WTC11 (cell line): ENCODE measurements around the gene LGR6. TPM values are rescaled to one million over a fixed set of nuclear protein-coding genes. Genes with fewer than 3 reads are reported as not detected.

Experiments
- ATAC-seq: fragments of 200-7000 bp; cut with Tn5 transposase; 2 replicates; pipeline ENCODE4 v1.10.0; 2021; ENCODE audit warnings: mild to moderate bottlenecking, moderate library complexity
- CTCF ChIA-PET: fragments of 300-600 bp; sonication (Branson Sonifier 250); formaldehyde crosslinking; loops from one replicate; lab custom pipeline; 2021; ENCODE audit warnings: antibody characterized with exemption; lab: Charles Lee
- POLR2A ChIA-PET: fragments of 350-600 bp; sonication (Branson Sonifier 250); formaldehyde crosslinking; loops from one replicate; lab custom pipeline; 2021; ENCODE audit warnings: antibody characterized with exemption; lab: Charles Lee
- DNase-seq: peaks from one replicate; pipeline ENCODE4 v3.0.0; 2021; ENCODE audit warnings: low spot score
- H3K27ac Mint-ChIP-seq: 2 replicates; pipeline ENCODE4 v1.8.0; 2021; ENCODE audit warnings: mixed read lengths
- H3K27me3 Mint-ChIP-seq: 2 replicates; pipeline ENCODE4 v1.8.0; 2021; ENCODE audit warnings: low read depth, mild to moderate bottlenecking, moderate library complexity, mixed read lengths
- H3K36me3 Mint-ChIP-seq: 2 replicates; pipeline ENCODE4 v1.8.0; 2021; ENCODE audit warnings: mixed read lengths
- H3K4me1 Mint-ChIP-seq: 2 replicates; pipeline ENCODE4 v1.8.0; 2022; ENCODE audit warnings: mixed read lengths
- H3K4me3 Mint-ChIP-seq: 2 replicates; pipeline ENCODE4 v1.8.0; 2021; ENCODE audit warnings: mild to moderate bottlenecking, moderate library complexity, mixed read lengths
- H3K9me3 Mint-ChIP-seq: 2 replicates; pipeline ENCODE4 v1.8.0; 2021; ENCODE audit warnings: mixed read lengths
- E2F4 ChIP-seq: sonication (generic); formaldehyde crosslinking; IDR thresholded peaks from 2 replicates; pipeline ENCODE4 v1.8.1; 2022; ENCODE audit warnings: low read depth, mild to moderate bottlenecking, moderate library complexity, missing genetic modification reagents, borderline replicate concordance
- GRHL2 ChIP-seq: fragments of 250-450 bp; sonication (Bioruptor Pico); IDR thresholded peaks from 2 replicates; pipeline ENCODE4 v1.8.0; 2022; ENCODE audit warnings: mild to moderate bottlenecking, moderate library complexity; ENCODE audit not compliant: insufficient replicate concordance, severe bottlenecking
- IRF2 ChIP-seq: sonication (generic); formaldehyde crosslinking; IDR thresholded peaks from 2 replicates; pipeline ENCODE4 v1.8.0; 2022; ENCODE audit warnings: low read depth, missing genetic modification reagents, borderline replicate concordance
- JUN ChIP-seq: sonication (generic); formaldehyde crosslinking; IDR thresholded peaks from 2 replicates; pipeline ENCODE4 v1.8.0; 2023; ENCODE audit warnings: mild to moderate bottlenecking, missing genetic modification reagents
- NR2C2 ChIP-seq: sonication (generic); formaldehyde crosslinking; IDR thresholded peaks from 2 replicates; pipeline ENCODE4 v1.8.0; 2022; ENCODE audit warnings: mild to moderate bottlenecking, missing genetic modification reagents
- OVOL2 ChIP-seq: fragments of 250-450 bp; sonication (Bioruptor Pico); IDR thresholded peaks from 2 replicates; pipeline ENCODE4 v1.9.0; 2021; ENCODE audit warnings: mild to moderate bottlenecking, borderline replicate concordance
- SOX15 ChIP-seq: fragments of 250-450 bp; sonication (Bioruptor Pico); IDR thresholded peaks from 2 replicates; pipeline ENCODE4 v1.9.0; 2021; ENCODE audit warnings: mild to moderate bottlenecking
- ZNF138 ChIP-seq: sonication (generic); formaldehyde crosslinking; conservative IDR thresholded peaks from 2 replicates; pipeline ENCODE4 v1.8.1; 2022; ENCODE audit warnings: mild to moderate bottlenecking, moderate library complexity, missing genetic modification reagents
- total RNA-seq: library from RNA; stranded (reverse); gene quantifications from 3 replicates; pipeline ENCODE4 v1.2.3, GENCODE V29; 2021
- TF ChIP-seq, protein P1 (sequence below): sonication (generic); formaldehyde crosslinking; IDR thresholded peaks from 2 replicates; pipeline ENCODE4 v1.8.1; 2023; ENCODE audit warnings: mild to moderate bottlenecking, missing genetic modification reagents
- TF ChIP-seq, protein P2 (sequence below): sonication (generic); formaldehyde crosslinking; IDR thresholded peaks from 2 replicates; pipeline ENCODE4 v1.8.1; 2022; ENCODE audit warnings: missing genetic modification reagents, borderline replicate concordance
- TF ChIP-seq, protein P3 (sequence below): sonication (generic); formaldehyde crosslinking; IDR thresholded peaks from 2 replicates; pipeline ENCODE4 v1.8.0; 2023; ENCODE audit warnings: missing genetic modification reagents, mild to moderate bottlenecking, borderline replicate concordance
- TF ChIP-seq, protein P4 (sequence below): sonication (generic); formaldehyde crosslinking; IDR thresholded peaks from 2 replicates; pipeline ENCODE4 v1.8.0; 2022; ENCODE audit warnings: mild to moderate bottlenecking, missing genetic modification reagents
- TF ChIP-seq, protein P5 (sequence below): sonication (generic); formaldehyde crosslinking; IDR thresholded peaks from 2 replicates; pipeline ENCODE4 v1.8.1; 2023; ENCODE audit warnings: mild to moderate bottlenecking, moderate library complexity, missing genetic modification reagents

The LGR6 gene
- total RNA-seq, 1 experiment from 2014 or later = 1.1 TPM

DNA sequence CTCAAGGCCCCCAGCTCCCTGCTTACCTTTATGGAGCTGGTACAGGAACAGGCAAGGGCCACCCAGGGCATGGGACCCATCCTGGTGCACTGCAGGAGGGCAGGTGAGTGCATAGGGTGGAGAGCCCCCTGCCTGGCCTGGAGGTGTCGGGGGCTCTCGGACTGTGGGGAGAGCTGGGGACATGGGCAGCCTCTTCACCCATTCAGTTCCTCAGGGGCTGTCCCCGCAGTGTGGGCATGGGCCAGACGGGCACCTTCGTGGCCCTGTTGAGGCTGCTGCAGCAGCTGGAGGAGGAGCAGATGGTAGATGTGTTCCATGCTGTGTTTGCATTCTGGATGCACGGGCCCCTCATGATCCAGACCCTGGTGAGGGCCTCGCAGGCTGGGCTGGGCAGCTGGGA is 7.3 kb upstream of the LGR6 start:
- H3K9me3 Mint-ChIP-seq = no peaks in the 10 kb centered on the region
- no peaks in the 10 kb centered on the region for H3K36me3 Mint-ChIP-seq
- H3K4me1 Mint-ChIP-seq = peaks cover 13% of the 10 kb centered on the region
- H3K4me3 Mint-ChIP-seq = no peak overlapping the region
- TF ChIP-seq, protein P1, sequence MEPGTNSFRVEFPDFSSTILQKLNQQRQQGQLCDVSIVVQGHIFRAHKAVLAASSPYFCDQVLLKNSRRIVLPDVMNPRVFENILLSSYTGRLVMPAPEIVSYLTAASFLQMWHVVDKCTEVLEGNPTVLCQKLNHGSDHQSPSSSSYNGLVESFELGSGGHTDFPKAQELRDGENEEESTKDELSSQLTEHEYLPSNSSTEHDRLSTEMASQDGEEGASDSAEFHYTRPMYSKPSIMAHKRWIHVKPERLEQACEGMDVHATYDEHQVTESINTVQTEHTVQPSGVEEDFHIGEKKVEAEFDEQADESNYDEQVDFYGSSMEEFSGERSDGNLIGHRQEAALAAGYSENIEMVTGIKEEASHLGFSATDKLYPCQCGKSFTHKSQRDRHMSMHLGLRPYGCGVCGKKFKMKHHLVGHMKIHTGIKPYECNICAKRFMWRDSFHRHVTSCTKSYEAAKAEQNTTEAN (CRISPR knock-in tag) = no peak
- TF ChIP-seq IRF2 (CRISPR knock-in tag) (no peak), OVOL2 (CRISPR knock-in tag) (no peak), E2F4 (CRISPR knock-in tag) (no peak), ZNF138 (no peak), GRHL2 (no peak), NR2C2 (CRISPR knock-in tag) (no peak)
- TF ChIP-seq, protein P2, sequence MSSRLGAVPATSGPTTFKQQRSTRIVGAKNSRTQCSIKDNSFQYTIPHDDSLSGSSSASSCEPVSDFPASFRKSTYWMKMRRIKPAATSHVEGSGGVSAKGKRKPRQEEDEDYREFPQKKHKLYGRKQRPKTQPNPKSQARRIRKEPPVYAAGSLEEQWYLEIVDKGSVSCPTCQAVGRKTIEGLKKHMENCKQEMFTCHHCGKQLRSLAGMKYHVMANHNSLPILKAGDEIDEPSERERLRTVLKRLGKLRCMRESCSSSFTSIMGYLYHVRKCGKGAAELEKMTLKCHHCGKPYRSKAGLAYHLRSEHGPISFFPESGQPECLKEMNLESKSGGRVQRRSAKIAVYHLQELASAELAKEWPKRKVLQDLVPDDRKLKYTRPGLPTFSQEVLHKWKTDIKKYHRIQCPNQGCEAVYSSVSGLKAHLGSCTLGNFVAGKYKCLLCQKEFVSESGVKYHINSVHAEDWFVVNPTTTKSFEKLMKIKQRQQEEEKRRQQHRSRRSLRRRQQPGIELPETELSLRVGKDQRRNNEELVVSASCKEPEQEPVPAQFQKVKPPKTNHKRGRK (CRISPR knock-in tag) = no peak
- TF ChIP-seq, protein P3, sequence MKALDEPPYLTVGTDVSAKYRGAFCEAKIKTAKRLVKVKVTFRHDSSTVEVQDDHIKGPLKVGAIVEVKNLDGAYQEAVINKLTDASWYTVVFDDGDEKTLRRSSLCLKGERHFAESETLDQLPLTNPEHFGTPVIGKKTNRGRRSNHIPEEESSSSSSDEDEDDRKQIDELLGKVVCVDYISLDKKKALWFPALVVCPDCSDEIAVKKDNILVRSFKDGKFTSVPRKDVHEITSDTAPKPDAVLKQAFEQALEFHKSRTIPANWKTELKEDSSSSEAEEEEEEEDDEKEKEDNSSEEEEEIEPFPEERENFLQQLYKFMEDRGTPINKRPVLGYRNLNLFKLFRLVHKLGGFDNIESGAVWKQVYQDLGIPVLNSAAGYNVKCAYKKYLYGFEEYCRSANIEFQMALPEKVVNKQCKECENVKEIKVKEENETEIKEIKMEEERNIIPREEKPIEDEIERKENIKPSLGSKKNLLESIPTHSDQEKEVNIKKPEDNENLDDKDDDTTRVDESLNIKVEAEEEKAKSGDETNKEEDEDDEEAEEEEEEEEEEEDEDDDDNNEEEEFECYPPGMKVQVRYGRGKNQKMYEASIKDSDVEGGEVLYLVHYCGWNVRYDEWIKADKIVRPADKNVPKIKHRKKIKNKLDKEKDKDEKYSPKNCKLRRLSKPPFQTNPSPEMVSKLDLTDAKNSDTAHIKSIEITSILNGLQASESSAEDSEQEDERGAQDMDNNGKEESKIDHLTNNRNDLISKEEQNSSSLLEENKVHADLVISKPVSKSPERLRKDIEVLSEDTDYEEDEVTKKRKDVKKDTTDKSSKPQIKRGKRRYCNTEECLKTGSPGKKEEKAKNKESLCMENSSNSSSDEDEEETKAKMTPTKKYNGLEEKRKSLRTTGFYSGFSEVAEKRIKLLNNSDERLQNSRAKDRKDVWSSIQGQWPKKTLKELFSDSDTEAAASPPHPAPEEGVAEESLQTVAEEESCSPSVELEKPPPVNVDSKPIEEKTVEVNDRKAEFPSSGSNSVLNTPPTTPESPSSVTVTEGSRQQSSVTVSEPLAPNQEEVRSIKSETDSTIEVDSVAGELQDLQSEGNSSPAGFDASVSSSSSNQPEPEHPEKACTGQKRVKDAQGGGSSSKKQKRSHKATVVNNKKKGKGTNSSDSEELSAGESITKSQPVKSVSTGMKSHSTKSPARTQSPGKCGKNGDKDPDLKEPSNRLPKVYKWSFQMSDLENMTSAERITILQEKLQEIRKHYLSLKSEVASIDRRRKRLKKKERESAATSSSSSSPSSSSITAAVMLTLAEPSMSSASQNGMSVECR (CRISPR knock-in tag) = no peak
- DNase-seq (no peak), ATAC-seq (no peak)
- ChIA-PET POLR2A (no interaction called here), CTCF (interaction anchor here (0.5 to 2.3 kb wide), 4 partner anchors 10 to 232 kb away, joined by 3 to 11 read pairs (median 4); no protein-coding TSS in a partner anchor)
- peaks cover 4% of the 10 kb centered on the region; the same call in 1 of the 2 replicates for H3K27me3 Mint-ChIP-seq
- H3K27ac Mint-ChIP-seq = no peak overlapping the region

DNA sequence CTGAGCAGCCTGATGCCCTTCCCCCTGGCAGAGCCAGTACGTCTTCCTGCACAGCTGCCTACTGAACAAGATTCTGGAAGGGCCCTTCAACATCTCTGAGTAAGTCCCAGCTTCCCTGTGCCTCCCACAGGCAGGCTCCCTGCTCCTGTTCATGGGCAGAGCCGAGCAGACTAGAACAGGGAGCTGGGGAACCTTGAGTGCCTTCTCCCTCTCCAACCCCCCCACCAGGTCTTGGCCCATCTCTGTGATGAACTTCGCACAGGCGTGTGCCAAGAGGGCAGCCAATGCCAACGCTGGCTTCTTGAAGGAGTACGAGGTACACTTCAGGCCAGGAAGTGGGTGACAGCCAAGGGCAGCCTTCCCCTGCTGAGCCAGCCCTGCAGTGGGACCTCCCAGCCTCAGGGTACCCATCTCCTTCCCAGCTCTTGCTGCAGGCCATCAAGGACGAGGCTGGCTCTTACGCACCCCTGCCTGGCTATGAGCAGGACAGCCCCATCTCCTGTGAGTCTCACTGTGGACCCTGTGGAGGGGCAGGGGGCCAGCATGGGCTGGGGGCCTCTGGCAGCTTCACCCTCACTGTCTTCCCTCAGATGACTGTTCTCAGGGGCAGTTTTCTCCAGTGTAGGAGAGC is 6.4 kb upstream of the LGR6 start:
- no peak for TF ChIP-seq JUN
- TF ChIP-seq, protein P3 (CRISPR knock-in tag) = no peak
- TF ChIP-seq, protein P4, sequence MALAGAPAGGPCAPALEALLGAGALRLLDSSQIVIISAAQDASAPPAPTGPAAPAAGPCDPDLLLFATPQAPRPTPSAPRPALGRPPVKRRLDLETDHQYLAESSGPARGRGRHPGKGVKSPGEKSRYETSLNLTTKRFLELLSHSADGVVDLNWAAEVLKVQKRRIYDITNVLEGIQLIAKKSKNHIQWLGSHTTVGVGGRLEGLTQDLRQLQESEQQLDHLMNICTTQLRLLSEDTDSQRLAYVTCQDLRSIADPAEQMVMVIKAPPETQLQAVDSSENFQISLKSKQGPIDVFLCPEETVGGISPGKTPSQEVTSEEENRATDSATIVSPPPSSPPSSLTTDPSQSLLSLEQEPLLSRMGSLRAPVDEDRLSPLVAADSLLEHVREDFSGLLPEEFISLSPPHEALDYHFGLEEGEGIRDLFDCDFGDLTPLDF (CRISPR knock-in tag) = no peak
- no peak for TF ChIP-seq SOX15
- TF ChIP-seq, protein P5, sequence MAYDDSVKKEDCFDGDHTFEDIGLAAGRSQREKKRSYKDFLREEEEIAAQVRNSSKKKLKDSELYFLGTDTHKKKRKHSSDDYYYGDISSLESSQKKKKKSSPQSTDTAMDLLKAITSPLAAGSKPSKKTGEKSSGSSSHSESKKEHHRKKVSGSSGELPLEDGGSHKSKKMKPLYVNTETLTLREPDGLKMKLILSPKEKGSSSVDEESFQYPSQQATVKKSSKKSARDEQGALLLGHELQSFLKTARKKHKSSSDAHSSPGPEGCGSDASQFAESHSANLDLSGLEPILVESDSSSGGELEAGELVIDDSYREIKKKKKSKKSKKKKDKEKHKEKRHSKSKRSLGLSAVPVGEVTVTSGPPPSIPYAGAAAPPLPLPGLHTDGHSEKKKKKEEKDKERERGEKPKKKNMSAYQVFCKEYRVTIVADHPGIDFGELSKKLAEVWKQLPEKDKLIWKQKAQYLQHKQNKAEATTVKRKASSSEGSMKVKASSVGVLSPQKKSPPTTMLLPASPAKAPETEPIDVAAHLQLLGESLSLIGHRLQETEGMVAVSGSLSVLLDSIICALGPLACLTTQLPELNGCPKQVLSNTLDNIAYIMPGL (CRISPR knock-in tag) = no peak
- TF ChIP-seq, all 79 proteins: peak for 0
- no peak for DNase-seq
- no peaks in the 10 kb centered on the region for H3K36me3 Mint-ChIP-seq
- no peaks in the 10 kb centered on the region for H3K9me3 Mint-ChIP-seq
- H3K4me3 Mint-ChIP-seq = no peak overlapping the region
- peaks cover 13% of the 10 kb centered on the region for H3K4me1 Mint-ChIP-seq
- CTCF ChIA-PET = interaction anchor here (2.3 to 3.8 kb wide), 4 partner anchors 7 to 128 kb away, joined by 11 to 49 read pairs (median 22); no protein-coding TSS in a partner anchor
- ATAC-seq = no peak
- POLR2A ChIA-PET = interaction anchor here (0.5 kb wide), 1 partner anchor 1810 kb away, joined by 3 read pairs; no protein-coding TSS in a partner anchor
- H3K27me3 Mint-ChIP-seq = peaks cover 4% of the 10 kb centered on the region; the same call in 1 of the 2 replicates
- no peak overlapping the region for H3K27ac Mint-ChIP-seq
